Measurements from ENCODE around the gene GNLY. TPM values are rescaled to one million over a fixed set of nuclear protein-coding genes. Genes with fewer than 3 reads are reported as not detected.

Gene GNLY
- total RNA-seq, 1 experiment from 2014 or later = not detected

- ChIA-PET POLR2A (ENCODE audit: unreplicated experiment) (no interaction called here), CTCF (no interaction called here)
- Histone ChIP-seq H3K36me3 (ENCODE audit: low read depth, low read length) (no peaks in the 10 kb centered on the region), H3K9ac (ENCODE audit: low read length) (no peak overlapping the region), H3K9me3 (ENCODE audit: low read length) (no peaks in the 10 kb centered on the region), H2AFZ (ENCODE audit: low read length) (no peak overlapping the region), H3K79me2 (ENCODE audit: low read length) (no peaks in the 10 kb centered on the region), H3K27me3 (ENCODE audit: low read length) (no peaks in the 10 kb centered on the region), H3F3A (ENCODE audit: low read length, unreplicated experiment) (no peaks in the 10 kb centered on the region), H3K27ac (ENCODE audit: low read length) (no peak overlapping the region), H3K9me2 (replicated peaks; ENCODE audit: low read length) (no peaks in the 10 kb centered on the region), H3K4me1 (ENCODE audit: insufficient read depth, low read length) (peaks cover 1% of the 10 kb centered on the region; the same call in 1 of the 2 replicates), H3K4me3 (ENCODE audit: low read length) (no peak overlapping the region), H3K4me2 (ENCODE audit: low read length) (no peak overlapping the region), H4K20me1 (ENCODE audit: low read length) (no peaks in the 10 kb centered on the region)
- ATAC-seq (no peak), DNase-seq (no peak)
- no TSS peak for BruUV-seq (replicated peaks)
- no peak for TF ChIP-seq CTCF (conservative IDR thresholded peaks at IDR 0.05; ENCODE audit: low read depth, low read length)
- TF ChIP-seq EZH2 (IDR thresholded peaks at IDR 0.05; ENCODE audit: low read length, unreplicated experiment) = no peak
- no peak for TF ChIP-seq EZH2phosphoT487 (IDR thresholded peaks at IDR 0.05; ENCODE audit: borderline replicate concordance, low read length)
- intact Hi-C loops (cut with micrococcal nuclease) = no loop called here
Observed at GRCh38 chr2:85695691-85696668, 1.8 kb downstream of the GNLY start.

- Histone ChIP-seq H4K20me1 (ENCODE audit: low read length) (no peaks in the 10 kb centered on the region), H3K4me2 (ENCODE audit: low read length) (no peak overlapping the region), H3K36me3 (ENCODE audit: low read depth, low read length) (no peaks in the 10 kb centered on the region), H3F3A (ENCODE audit: low read length, unreplicated experiment) (no peaks in the 10 kb centered on the region), H3K9ac (ENCODE audit: low read length) (no peak overlapping the region), H3K27me3 (ENCODE audit: low read length) (no peaks in the 10 kb centered on the region), H2AFZ (ENCODE audit: low read length) (no peak overlapping the region), H3K4me1 (ENCODE audit: insufficient read depth, low read length) (peaks cover 12% of the 10 kb centered on the region), H3K4me3 (ENCODE audit: low read length) (no peak overlapping the region), H3K9me2 (replicated peaks; ENCODE audit: low read length) (no peaks in the 10 kb centered on the region), H3K79me2 (ENCODE audit: low read length) (no peaks in the 10 kb centered on the region), H3K27ac (ENCODE audit: low read length) (no peak overlapping the region), H3K9me3 (ENCODE audit: low read length) (no peaks in the 10 kb centered on the region)
- intact Hi-C loops (cut with micrococcal nuclease) = no loop called here
- TF ChIP-seq EZH2phosphoT487 (IDR thresholded peaks at IDR 0.05; ENCODE audit: borderline replicate concordance, low read length) (no peak), CTCF (conservative IDR thresholded peaks at IDR 0.05; ENCODE audit: low read depth, low read length) (no peak), EZH2 (IDR thresholded peaks at IDR 0.05; ENCODE audit: low read length, unreplicated experiment) (no peak)
- BruUV-seq (replicated peaks) = no TSS peak
- DNase-seq = no peak
- ATAC-seq = no peak
- ChIA-PET POLR2A (ENCODE audit: unreplicated experiment) (no interaction called here), CTCF (no interaction called here)
Observed at GRCh38 chr2:85697096-85697495, 2.9 kb downstream of the GNLY start.

GRCh38 chr2:85697716-85698115, 3.6 kb downstream of the GNLY start:
- Histone ChIP-seq H3K4me3 (ENCODE audit: low read length) (no peak overlapping the region), H4K20me1 (ENCODE audit: low read length) (no peaks in the 10 kb centered on the region), H3K79me2 (ENCODE audit: low read length) (no peaks in the 10 kb centered on the region), H3F3A (ENCODE audit: low read length, unreplicated experiment) (no peaks in the 10 kb centered on the region), H3K9me3 (ENCODE audit: low read length) (no peaks in the 10 kb centered on the region), H2AFZ (ENCODE audit: low read length) (no peak overlapping the region), H3K9me2 (replicated peaks; ENCODE audit: low read length) (no peaks in the 10 kb centered on the region), H3K4me1 (ENCODE audit: insufficient read depth, low read length) (peaks cover 18% of the 10 kb centered on the region), H3K27ac (ENCODE audit: low read length) (no peak overlapping the region), H3K4me2 (ENCODE audit: low read length) (no peak overlapping the region), H3K9ac (ENCODE audit: low read length) (no peak overlapping the region), H3K36me3 (ENCODE audit: low read depth, low read length) (no peaks in the 10 kb centered on the region), H3K27me3 (ENCODE audit: low read length) (no peaks in the 10 kb centered on the region)
- no TSS peak for BruUV-seq (replicated peaks)
- DNase-seq (no peak), ATAC-seq (no peak)
- intact Hi-C loops (cut with micrococcal nuclease) = no loop called here
- ChIA-PET CTCF (no interaction called here), POLR2A (ENCODE audit: unreplicated experiment) (no interaction called here)
- TF ChIP-seq EZH2phosphoT487 (IDR thresholded peaks at IDR 0.05; ENCODE audit: borderline replicate concordance, low read length) = no peak
- TF ChIP-seq EZH2 (IDR thresholded peaks at IDR 0.05; ENCODE audit: low read length, unreplicated experiment) = no peak
- TF ChIP-seq CTCF (conservative IDR thresholded peaks at IDR 0.05; ENCODE audit: low read depth, low read length) = no peak

All from PC-3 (cell line).